HG03439 (cell line): Measurements from ENCODE around the gene PRKAR1B.

Source experiments
- ATAC-seq: cut with Tn5 transposase; IDR thresholded peaks from one replicate; pipeline ENCODE4 v1.9.1; 2021; ENCODE audit warnings: mild to moderate bottlenecking, moderate library complexity; ENCODE audit not compliant: unreplicated experiment

PRKAR1B gene

DNA sequence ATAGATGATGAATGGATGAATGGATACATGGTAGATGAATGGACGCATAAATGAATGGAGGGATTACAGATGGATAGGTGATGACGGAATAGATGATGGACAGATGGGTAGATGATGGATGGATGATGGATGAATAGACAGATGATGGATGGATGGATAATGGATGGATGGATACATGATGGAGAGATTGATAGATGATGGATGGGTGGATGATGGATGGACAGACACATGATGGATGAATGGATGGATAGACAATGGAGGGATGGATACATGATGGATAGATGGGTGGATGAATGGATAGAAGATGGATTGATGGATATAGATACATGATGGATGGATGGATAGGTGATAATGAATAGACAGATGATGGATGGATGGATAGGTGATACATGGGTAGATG lies 198.6 kb downstream of the PRKAR1B start:
- ATAC-seq = no peak

DNA sequence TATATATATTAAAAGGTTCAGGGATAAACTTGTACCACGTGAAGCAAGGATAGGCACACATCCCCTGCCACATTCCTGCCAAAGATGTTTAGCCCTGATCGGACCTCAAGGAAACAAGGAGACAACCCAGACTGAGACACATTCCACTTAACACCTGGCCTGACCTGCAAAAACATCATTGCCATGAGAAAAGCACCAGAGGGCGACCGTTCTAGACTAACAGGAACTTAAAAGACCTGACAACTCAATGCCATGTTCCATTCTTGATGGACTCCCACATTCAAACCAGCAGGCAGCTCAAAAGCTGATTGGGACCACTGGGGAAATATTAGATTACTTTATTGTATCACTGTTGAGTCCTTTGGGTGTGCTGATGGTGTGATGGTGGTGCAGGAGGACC lies 199.4 kb downstream of the PRKAR1B start:
- no peak for ATAC-seq

DNA sequence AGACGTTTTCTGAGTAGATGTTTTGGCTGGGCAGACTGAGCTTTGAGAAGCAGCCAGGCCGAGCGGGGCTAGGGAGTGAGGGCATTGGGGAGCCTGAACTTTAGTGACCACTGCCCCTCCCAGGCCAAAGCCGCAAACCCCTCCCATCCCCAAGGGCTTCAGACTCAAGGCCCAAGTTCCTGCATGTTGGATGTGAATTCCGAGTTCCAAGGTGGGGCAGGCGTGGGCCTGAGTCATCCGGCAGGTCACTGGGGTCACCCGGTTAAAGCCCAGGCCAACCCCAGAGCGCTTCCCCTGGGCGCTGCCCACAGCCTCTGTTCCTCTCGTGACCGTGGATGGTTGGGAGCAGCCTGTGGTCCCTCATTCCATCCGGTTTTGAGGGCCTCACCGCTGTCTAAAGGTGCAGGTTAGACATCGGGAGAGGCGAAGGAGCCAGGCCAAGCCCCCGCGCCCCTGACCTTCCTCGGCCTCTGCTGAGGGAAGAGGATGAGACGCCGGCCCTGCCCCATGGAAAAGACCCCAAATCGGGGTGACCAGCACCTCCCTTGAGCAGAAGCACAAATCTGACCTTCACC lies 200.5 kb downstream of the PRKAR1B start:
- no peak for ATAC-seq

DNA sequence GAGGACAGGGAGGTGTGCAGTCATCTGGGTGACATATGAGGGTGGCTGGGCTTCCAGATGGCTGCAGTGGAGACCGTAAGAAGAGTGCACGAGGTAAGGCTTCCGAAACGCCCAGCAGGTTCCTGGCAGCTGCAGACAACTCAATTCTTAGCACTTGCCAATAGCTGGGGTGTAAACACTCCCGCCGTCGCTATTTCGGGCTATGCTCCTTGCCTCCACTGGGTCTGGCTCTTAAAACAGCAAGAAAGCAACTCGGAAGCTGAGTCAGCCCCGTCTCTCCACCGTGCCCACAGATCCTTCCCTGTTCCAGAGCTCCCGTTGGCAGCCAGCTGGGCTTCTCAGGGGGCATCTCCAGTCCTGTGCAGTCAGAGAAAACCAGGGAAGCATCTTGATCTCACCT lies 201.3 kb downstream of the PRKAR1B start:
- ATAC-seq = no peak

DNA sequence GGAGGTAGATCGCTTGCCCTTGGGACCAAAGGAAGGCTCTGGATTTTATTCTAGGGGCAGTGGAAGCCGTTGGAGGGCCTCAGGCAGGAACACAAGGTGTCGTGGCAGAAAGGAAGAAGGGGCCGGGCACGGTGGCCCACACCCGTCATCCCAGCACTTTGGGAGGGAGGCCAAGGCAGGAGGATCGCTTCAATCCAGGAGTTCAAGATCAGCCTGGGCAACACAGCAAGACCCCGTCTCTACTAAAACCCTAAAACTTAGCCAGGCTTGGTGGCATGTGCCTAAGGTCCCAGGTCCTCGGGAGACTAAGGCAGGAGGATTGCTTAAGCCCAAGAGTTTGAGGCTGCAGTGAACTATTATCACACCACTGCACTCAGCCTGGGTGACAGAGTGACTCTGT lies 202.3 kb downstream of the PRKAR1B start:
- ATAC-seq = no peak

DNA sequence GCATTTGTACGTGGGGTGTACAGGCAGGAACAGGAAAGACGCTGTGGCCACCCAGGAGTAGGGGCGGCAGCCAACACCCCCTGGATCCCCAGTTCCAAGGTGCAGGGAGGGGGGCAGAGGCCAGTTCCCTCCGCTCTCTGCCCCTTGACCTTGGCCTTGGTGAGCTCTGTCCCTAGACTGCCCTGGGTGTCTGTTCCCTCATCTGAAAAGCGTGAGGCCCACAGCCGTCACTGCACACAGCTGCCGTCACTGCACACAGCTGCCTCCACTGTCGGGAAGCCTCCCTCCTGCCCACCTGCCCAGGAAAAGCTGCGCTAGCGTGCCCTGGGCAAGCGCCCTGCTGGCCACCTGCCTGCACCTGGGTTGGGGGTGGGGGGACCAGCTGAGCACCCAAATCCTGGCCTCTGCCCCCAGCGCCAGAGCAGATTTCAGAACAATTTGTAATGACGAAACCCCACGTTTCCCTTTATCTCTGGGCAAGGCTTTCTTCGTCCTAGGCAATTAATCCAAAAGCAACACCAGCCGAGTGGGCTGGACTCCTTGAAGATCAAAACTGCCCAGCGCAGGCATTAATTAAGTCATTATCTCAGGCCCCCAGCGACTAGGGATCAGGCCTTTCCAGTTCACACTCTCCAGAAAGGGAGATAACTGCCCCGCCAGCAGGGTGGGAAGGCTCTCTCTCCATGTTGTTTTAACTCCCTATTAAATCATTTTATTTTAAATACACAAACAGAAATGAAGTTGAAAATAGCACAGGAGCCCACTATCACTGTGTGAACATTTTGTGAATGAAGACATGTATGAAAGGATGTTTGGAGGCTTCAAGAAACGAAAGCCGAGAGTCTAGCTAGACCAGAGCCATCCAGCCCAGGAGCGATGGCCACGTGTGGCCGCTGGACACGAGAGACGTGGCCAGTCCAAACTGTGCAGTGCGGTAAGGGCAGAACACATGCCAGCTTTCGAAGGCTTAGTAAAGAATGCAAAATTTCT lies 203.4 kb downstream of the PRKAR1B start:
- no peak for ATAC-seq

DNA sequence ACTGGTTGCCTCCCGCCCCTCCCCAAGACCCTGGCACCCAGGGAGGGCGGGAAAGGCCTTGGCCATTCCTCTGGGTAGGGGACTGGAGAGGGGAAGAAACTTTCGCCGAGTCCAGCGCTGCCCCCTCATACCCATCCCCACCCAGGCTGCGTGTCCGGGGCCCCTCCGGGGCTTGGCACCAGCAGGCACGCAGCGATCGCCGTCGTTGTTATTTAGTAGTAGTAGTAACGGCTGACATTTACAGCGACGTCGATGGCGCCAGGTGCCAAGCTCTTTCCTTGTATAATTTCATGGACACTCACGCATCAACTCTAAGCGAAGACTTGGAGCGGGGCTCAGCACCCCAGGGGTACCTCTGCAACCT lies 204.1 kb downstream of the PRKAR1B start:
- ATAC-seq = no peak

DNA sequence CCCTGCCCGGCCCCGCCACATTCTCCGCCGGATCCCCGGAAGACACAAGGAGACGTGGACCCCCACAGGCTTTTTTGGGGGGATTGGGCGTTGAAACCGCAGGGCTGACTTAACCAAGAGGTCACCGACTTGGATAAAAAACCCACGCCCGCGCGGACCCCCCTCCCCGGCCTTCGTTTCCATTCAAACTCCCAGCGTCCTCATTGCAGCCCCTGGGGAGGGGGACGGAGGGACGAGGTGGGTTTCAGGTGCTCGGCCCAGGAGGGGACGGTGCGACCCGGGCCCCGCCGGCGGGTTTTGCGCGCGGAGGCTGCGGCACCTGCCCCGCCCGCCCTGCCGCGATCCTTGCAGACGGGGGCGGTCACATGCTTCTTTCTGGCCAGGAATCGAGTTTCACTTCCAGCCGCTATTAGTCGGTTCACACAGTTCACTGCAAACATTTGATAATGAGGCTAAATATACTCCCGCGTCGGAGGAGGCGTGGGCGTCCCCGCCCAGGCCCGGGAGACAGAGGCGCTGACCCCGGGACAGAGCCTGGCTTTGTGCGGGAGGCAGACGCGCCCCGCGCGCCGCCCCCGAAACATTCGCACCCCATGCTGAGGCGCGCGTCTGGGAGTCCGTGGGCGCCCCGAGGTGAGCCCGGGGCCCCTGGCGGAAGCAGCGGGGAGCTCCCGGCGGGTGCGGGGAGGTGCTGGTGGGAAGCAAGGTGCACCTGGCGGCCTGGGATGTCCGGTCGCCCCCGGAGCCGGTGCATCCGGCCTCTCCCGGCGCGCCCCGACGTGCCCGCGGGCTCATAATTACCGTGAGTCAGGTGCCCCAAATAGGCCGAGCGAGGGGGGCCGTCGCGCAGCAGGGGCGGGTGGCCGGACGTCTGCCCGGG lies 204.8 kb downstream of the PRKAR1B start:
- no peak for ATAC-seq

DNA sequence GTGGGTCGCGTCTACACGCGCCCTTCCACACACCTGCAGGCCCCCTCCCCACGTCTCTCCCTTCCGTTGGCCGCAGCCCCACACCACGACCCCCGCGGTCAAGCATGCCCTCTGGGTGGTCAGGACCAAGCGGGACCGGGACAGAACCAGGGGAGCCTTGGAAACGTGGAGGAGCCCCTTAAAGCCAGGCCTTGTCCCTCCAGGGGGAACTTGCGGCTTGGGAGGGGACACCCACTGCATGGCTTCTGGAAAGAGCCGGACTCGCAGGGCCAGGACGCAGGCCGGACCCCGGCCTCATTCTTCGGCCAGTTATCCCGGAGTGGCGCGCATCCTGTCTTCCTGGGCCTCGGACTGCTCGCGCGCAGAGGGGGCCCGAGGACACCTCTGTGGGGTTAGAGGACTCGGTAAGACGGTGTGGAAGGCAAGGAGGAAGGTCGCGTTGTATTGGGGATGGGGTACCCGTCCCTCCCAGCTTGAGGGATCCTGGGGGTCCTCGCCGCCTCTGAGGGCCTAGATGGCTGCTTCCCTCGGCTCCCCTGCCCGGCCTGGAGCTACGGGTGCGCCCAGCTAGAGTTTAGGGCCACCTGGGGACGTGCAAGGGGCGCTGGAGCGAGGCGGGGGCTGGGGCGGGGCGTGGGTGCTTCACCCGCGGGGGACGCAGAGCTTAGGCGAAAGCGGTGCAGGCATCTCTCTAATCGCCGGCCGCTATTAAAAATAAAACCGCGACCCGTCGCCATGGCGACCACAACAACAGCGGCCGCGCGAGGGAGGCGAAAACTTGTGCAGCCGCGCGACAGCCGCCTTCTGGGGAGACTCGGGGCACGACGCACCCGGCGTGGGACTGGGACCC lies 205.6 kb downstream of the PRKAR1B start:
- no peak for ATAC-seq

DNA sequence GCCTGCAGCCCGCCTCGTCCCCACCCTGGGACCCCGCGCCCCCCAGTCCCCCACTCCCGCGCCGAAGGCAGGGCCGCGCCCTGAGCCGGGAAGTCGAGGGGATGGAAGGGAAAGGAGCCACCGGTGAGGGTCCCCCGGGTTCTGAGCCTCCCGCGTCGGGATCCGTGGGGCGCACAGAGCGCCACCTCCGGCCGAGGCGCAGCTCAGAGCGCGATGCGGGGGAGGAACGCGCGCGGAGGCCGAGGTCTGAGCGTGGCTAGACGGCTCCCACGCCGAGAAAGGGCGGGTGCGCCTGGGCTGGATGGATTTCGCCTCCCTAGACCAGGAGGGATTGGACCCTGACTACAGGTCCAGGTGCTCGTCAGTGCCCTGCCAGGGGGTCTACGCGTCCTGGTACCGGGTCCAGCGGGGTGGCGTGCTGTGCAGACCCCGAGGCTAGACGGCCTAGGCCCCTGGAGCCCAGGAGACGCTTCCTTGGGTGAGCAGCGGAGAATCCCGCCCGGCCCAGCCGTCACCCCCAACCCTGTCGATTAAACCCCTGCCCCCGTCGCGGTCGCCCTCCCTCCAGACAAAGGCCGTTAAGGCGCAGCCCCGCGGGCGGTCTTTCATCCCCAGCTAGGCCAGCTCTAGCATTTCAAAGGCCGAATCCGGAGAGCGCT lies 206.4 kb downstream of the PRKAR1B start:
- ATAC-seq = no peak

DNA sequence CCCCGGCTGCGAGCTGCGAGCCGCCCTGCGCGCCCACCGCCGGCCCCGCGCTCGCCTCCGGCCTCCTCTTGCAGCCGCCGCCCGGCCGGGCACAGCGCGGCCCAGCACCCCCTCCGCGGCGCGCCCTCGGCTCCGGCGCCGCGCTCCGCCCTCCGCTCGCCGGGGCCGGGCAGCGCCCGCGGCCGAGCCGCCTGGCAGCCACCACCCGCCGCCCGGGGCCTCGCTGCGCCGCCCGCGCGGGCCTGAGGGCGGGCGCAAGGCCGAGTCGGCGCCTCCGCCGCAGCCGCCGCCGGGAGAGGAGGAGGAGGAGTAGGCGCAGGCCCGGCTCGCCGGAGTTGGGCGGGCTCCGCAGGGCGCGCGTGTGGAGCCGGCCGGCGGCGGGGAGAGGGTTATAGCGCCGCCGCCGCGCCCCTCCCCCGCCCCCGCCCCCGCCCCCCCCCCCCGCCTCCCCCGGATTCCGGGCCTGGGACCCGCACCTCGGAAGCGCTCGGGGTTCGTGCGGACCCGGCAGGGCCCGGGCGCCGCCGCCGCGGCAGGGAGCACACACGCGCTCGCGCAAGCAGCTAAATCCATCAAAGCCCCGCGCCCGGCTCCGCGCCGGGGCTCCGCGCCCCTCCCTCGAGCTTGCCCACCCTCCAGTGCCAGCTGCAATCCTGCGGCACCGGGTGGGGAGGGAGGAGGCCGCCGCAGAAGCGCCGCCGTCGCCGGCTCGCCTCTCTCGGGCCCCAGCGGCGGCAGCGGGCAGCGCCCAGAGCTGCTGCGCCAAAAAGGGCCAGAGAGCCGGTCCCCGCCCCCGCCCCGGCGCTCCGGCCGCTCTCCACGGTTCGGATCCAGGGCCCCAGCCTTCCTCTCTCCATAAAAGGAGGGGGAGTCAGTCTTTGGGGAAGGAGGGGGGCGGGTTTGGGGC lies 207.3 kb downstream of the PRKAR1B start, which contains the start of gene PDGFA:
TSS of gene PDGFA (minus strand) at position 363 of the 907 bp plus-strand sequence. CDS start 845 bp downstream, outside the sequence.
- ATAC-seq = no peak

DNA sequence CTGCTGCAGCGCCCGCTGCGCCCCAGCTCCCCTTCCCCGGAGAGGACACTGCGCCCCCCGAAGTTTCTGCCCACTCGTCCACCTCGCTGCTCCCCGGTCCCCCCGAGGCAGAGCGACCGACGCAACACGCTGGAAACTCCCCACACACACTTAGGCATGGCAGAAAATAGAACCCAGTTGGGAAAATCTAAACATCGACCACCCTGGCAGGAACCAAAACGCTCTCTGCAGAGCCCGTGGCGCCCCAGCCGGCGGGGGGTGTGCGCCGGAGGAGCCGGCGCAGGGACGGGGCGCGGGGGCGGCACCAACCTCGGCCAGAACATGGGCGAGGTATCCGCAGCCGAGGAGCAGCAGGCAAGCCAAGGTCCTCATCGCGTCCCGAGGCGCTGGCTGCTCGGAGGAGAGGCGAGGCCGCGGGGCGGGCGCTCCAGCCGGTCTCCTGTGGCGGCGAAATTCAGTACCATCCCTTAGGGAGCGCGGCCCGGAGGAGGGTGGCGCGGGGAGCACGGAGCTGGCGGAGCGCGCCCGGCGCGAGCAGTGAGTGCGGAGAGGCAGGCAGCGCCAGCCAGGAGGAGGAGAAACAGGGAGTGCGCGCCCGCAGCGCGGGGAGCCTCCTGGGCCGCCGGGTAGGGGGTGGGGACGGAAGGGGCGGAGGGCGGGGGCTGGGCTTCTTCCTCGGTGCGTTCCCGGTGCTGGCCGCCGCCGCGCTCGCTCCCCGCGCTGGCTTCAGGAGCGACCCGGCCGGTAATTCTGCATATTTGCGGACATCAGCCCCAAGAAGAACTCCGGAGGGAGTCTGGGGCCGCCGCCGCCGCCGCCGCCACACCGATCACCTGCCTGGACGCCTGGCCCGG lies 208.2 kb downstream of the PRKAR1B start:
- no peak for ATAC-seq

DNA sequence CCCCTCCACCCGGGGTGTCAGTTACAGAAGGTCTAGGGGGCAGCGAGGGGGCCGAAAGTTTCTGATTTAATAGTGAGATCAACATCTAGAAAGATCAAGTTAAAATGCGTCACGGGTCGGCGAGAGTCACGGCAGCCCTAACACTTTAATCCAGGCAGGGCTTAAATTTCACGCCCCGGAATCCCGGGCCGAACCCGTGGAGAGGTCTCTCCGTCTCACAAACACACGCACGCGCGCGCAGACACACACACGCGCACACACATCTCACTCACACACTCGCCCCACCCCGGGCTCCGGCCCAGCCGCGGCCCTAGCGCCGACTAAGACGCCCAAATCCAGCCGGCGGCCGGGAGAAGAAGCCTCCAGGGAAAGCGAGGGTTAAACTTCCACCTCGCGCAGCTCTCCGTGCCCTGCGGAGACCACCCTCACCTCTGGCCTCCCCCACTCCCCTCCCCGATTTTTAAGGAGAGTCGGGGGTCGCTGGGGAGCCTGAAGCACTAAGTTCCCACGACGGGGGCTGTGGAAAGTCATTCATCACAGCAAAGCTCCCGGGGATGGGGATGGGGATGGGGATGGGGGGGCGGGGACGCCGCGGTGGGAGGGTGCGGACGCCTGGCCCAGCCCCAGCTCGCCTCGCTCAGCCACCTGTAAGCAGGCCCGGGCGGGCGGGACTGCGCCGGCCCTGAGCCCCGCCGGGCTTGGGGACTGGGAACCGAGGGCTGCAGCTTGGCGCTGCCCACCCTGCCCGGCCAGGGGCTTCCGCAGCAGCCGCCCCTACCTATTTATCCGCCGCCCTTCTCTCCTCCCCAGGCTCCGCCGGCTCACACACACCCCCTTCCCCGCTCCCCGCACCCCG lies 209.1 kb downstream of the PRKAR1B start:
- ATAC-seq = no peak

DNA sequence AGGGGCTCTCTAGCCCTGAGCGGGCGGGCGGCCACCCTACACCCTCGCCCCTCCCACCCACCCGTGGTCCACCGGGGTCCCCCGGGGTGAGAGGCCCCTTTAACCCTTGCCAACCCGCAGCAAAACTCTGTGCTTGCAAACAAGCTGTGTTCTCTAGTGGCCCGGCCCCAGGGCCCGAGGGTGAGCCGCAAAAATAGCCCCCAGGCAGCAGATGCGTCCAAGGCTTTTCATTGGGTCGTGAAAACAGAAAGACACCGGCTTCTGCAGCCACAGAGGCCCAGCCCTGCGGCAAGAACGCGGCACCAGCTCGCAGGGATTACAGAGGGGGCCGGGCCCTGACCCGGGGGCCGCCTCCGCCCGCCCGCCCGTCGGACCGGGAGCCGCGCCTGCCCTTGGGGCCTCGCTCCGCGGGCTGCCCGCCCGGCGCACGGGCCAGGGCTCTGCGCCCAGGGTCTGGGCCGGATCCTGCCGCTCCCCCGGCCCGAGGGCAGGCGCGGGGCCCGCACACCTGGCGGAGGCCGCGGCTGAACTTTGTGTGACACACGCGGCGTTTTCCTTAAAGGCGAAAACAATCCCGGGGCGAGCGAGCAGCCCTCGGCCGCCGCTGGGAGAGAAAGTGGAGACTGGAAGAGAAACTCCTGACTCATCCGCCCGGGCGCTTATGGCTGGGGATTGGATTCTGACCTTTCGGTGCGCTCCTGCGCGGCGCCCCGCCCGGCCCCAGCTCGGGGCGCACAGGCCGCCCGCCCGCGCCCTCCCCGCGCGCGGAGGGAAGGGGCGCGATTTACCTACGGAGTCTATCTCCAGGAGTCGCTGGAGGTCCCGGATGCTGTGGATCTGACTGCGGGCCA lies 210.2 kb downstream of the PRKAR1B start:
- ATAC-seq = no peak

DNA sequence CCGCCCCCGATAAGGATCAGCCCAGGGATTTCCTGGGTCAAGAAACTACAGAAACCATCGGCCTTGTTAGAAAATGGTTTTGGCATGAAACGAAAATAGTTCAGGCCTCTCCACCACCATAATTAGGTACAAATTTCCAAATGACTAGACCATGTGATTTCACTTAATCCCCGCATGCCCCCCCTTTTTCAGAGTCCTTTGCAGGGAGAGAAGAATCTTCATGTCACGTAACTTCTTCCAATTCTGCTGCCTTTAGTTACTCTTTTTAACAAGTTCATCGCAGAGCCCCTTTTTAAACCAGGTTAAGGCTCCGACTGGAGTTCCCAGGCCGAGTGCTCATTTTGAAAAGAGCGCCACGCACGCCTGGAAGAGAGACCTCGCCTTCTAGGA lies 210.9 kb downstream of the PRKAR1B start:
- ATAC-seq = no peak

DNA sequence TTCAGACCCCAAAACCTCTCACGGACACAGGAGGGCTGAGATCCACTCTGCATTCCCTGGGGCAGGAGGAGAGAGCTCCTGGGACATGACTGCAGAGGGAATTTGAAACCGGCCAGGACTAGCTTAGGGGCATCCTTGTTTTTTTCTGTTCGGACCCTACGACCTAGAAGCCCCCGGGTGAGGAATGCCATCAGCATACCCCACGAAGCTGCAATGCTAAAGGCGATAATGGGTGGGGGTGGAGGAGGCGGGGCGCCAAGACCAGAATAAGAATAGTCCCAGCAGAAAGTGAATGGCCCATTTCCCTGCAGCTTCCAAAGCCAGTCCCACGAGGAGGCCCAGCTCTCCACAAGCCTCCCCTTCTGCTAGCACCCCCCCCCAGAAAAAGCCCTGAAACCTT lies 211.5 kb downstream of the PRKAR1B start:
- ATAC-seq = no peak
